Fibroblast of lung (primary cell): ENCODE measurements around the gene KHDRBS1. TPM values are rescaled to one million over a fixed set of nuclear protein-coding genes. Genes with fewer than 3 reads are reported as not detected.

Experiments used
- DNase-seq, 2 donors: peaks; one replicate each; pipeline versions ENCODE4 v3.0.0 to v3.0.0-alpha.2; 2010; ENCODE audit warnings: low read depth in 2 of 2
- H2AFZ ChIP-seq: 2 replicates; pipeline ENCODE4 v1.5.1; 2012; ENCODE audit warnings: low read length, control low read depth, inconsistent platforms
- H3K27ac ChIP-seq: 2 replicates; pipeline ENCODE4 v1.5.1; 2011; ENCODE audit warnings: low read length, control low read depth; ENCODE audit not compliant: insufficient read depth
- H3K27me3 ChIP-seq: 2 replicates; pipeline ENCODE4 v1.5.1; 2011; ENCODE audit warnings: mild to moderate bottlenecking, low read length; ENCODE audit not compliant: control insufficient read depth, insufficient read depth
- H3K36me3 ChIP-seq: 2 replicates; pipeline ENCODE4 v1.5.1; 2011; ENCODE audit warnings: low read length; ENCODE audit not compliant: control insufficient read depth, insufficient read depth
- H3K4me1 ChIP-seq: 2 replicates; pipeline ENCODE4 v1.5.1; 2011; ENCODE audit warnings: low read length; ENCODE audit not compliant: control insufficient read depth, insufficient read depth; ENCODE audit errors: extremely low read depth
- H3K4me2 ChIP-seq: 2 replicates; pipeline ENCODE4 v1.5.1; 2011; ENCODE audit warnings: low read length, control low read depth; ENCODE audit not compliant: insufficient read depth; ENCODE audit errors: extremely low read depth
- H3K4me3 ChIP-seq, 4 experiments: fragments of 200-600 bp in 1 of 4; sonication (generic) in 1 of 4; replicated peaks in 1 of 4; 2 replicates each; pipeline ENCODE4 v1.5.1; 2011 to 2016; ENCODE audit warnings: low read length in 4 of 4, low read depth in 3 of 4, mild to moderate bottlenecking in 3 of 4, control low read depth in 2 of 4, inconsistent platforms in 1 of 4, mixed read lengths in 1 of 4; ENCODE audit not compliant: insufficient read depth in 1 of 4; ENCODE audit errors: control extremely low read depth in 1 of 4
- H3K79me2 ChIP-seq: 2 replicates; pipeline ENCODE4 v1.5.1; 2012; ENCODE audit warnings: mild to moderate bottlenecking, low read length, inconsistent platforms; ENCODE audit not compliant: control insufficient read depth, insufficient read depth
- H3K9ac ChIP-seq: 2 replicates; pipeline ENCODE4 v1.5.1; 2011; ENCODE audit warnings: mild to moderate bottlenecking, low read length, control low read depth; ENCODE audit not compliant: insufficient read depth
- H3K9me3 ChIP-seq: 2 replicates; pipeline ENCODE4 v1.5.1; 2012; ENCODE audit warnings: low read depth, low read length; ENCODE audit not compliant: control insufficient read depth, insufficient read depth
- H4K20me1 ChIP-seq: 2 replicates; pipeline ENCODE4 v1.5.1; 2011; ENCODE audit warnings: low read length; ENCODE audit not compliant: control insufficient read depth, insufficient read depth; ENCODE audit errors: extremely low read depth
- CTCF ChIP-seq, 2 donors: IDR thresholded peaks in 1 of 2; conservative IDR thresholded peaks in 1 of 2; 1 replicate in 1 of 2; 2 replicates in 1 of 2; pipeline ENCODE4 v1.5.1; 2011 to 2012; ENCODE audit warnings: low read length in 2 of 2, control low read depth in 1 of 2, inconsistent platforms in 1 of 2, low read depth in 1 of 2, mild to moderate bottlenecking in 1 of 2
- EZH2 ChIP-seq: IDR thresholded peaks from 2 replicates; pipeline ENCODE4 v1.5.1; 2012; ENCODE audit warnings: low read length, control low read depth, mild to moderate bottlenecking; ENCODE audit errors: missing control alignments
- polyA plus RNA-seq, 2 donors: library from polyadenylated mRNA; depleted of rRNA in 1 of 2; stranded (reverse) in 1 of 2; unstranded in 1 of 2; fragments of >200 nt; gene quantifications; 2 replicates each; pipeline ENCODE4 v1.2.1, GENCODE V29; 2011 to 2012; ENCODE audit warnings: missing spikeins in 1 of 2
- total RNA-seq: library from RNA; depleted of rRNA; stranded (reverse); fragments of >200 nt; gene quantifications from 2 replicates; pipeline ENCODE4 v1.2.1, GENCODE V29; 2014

KHDRBS1 gene
- total and polyA plus RNA-seq, 2 donors (not counting 1 experiment from before 2014, with no cell fraction given): 56.0 to 73.0 TPM

GRCh38 chr1:31984419-31985347 is 29.0 kb upstream of the KHDRBS1 start:
- no peak overlapping the region for H3K27ac ChIP-seq
- H3K4me1 ChIP-seq: no peaks in the 10 kb centered on the region
- H3K4me2 ChIP-seq: no peak overlapping the region
- peak; percentile 23 to 67 for DNase-seq
- no peaks in the 10 kb centered on the region for H3K36me3 ChIP-seq
- no peak overlapping the region for H2AFZ ChIP-seq
- no peaks in the 10 kb centered on the region for H3K79me2 ChIP-seq
- no peaks in the 10 kb centered on the region for H3K9me3 ChIP-seq
- no peak overlapping the region for H3K9ac ChIP-seq
- no peak overlapping the region for H3K4me3 ChIP-seq
- H3K27me3 ChIP-seq: no peaks in the 10 kb centered on the region
- no peak for TF ChIP-seq EZH2
- TF ChIP-seq CTCF (conservative IDR thresholded peaks at IDR 0.05 in 1 of 2, IDR thresholded peaks at IDR 0.05 in 1 of 2; ENCODE audit: low read depth in 1 of 2, low read length in 2 of 2): no peak
- H4K20me1 ChIP-seq: no peaks in the 10 kb centered on the region

GRCh38 chr1:31985430-31985829 is 28.2 kb upstream of the KHDRBS1 start:
- DNase-seq: peak in 1 of 2 donors; percentile 24
- no peaks in the 10 kb centered on the region for H3K79me2 ChIP-seq
- no peak overlapping the region for H3K27ac ChIP-seq
- no peaks in the 10 kb centered on the region for H3K9me3 ChIP-seq
- H3K4me2 ChIP-seq: no peak overlapping the region
- H3K9ac ChIP-seq: no peak overlapping the region
- H3K27me3 ChIP-seq: no peaks in the 10 kb centered on the region
- H3K4me1 ChIP-seq: no peaks in the 10 kb centered on the region
- no peak overlapping the region for H3K4me3 ChIP-seq
- TF ChIP-seq CTCF (conservative IDR thresholded peaks at IDR 0.05 in 1 of 2, IDR thresholded peaks at IDR 0.05 in 1 of 2; ENCODE audit: low read depth in 1 of 2, low read length in 2 of 2) (no peak), EZH2 (no peak)
- no peaks in the 10 kb centered on the region for H3K36me3 ChIP-seq
- H4K20me1 ChIP-seq: no peaks in the 10 kb centered on the region
- peak overlapping the region; percentile 7 for H2AFZ ChIP-seq

- Histone ChIP-seq H3K27me3 (no peaks in the 10 kb centered on the region), H3K79me2 (no peaks in the 10 kb centered on the region), H3K4me2 (no peak overlapping the region), H3K36me3 (no peaks in the 10 kb centered on the region), H4K20me1 (no peaks in the 10 kb centered on the region), H2AFZ (no peak overlapping the region), H3K4me1 (no peaks in the 10 kb centered on the region), H3K4me3 (no peak overlapping the region), H3K9me3 (no peaks in the 10 kb centered on the region), H3K27ac (no peak overlapping the region), H3K9ac (no peak overlapping the region)
- no peak for DNase-seq
- TF ChIP-seq EZH2 (no peak), CTCF (conservative IDR thresholded peaks at IDR 0.05 in 1 of 2, IDR thresholded peaks at IDR 0.05 in 1 of 2; ENCODE audit: low read depth in 1 of 2, low read length in 2 of 2) (no peak)
These were observed 26.5 kb upstream of the KHDRBS1 start for GRCh38 chr1:31987135-31987619.
